Activated CD4-positive, CD25-positive, alpha-beta regulatory T cell (primary cell): ENCODE results near the gene OR14I1.
"Not testable (repeated sequence)": the region's sequence is repeated elsewhere in the genome, so short reads cannot be mapped to it uniquely, and the experiment has no call there.

Experiments used
- DNase-seq, 4 experiments: peaks; one replicate each; lab custom pipeline; 2025; lab: John Stamatoyannopoulos, UW

The OR14I1 gene

GRCh38 chr1:248688527-248689298, 13.9 kb downstream of the OR14I1 start:
- DNase-seq, result no peak

GRCh38 chr1:248686815-248687214, 15.8 kb downstream of the OR14I1 start:
- DNase-seq, result no peak

DNA sequence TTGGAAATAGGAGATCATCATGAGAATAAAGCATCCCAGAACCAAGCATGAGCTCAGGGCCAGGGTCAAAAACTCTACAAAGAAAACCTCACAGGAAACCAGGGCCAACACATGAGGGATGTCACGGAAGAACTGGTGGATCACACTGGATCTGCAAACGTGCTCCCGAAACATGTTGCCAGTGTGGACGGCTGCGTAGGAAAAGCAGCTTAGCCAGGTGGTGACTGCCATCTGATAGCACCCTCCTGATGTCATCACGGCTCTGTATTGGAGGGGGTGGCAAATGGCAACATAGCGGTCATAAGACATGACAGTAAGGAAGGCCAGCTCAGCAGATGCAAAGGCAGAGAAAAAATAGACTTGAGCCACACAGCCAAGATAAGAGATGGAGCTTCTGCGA, 20.9 kb downstream of the OR14I1 start:
- no peak for DNase-seq

DNA sequence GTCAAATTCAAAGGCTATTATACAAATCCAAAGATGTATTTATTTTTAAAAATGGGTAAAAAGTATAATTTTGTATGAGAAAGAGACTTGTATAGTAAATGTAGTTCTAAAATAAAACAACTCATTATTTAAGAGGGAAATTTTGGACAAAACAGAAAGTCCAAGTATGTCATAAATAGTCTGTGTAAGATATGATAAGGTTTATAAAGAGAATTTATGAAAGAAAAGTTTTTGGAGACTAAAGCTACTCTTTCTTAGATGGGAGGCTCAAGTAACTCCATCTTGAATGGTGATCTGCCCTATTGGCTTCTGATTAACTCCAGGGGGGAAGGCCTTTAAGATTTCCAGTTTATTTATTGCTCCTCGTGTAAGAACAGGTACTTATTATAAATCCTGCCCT, 32.6 kb downstream of the OR14I1 start:
- DNase-seq, result no peak

DNA sequence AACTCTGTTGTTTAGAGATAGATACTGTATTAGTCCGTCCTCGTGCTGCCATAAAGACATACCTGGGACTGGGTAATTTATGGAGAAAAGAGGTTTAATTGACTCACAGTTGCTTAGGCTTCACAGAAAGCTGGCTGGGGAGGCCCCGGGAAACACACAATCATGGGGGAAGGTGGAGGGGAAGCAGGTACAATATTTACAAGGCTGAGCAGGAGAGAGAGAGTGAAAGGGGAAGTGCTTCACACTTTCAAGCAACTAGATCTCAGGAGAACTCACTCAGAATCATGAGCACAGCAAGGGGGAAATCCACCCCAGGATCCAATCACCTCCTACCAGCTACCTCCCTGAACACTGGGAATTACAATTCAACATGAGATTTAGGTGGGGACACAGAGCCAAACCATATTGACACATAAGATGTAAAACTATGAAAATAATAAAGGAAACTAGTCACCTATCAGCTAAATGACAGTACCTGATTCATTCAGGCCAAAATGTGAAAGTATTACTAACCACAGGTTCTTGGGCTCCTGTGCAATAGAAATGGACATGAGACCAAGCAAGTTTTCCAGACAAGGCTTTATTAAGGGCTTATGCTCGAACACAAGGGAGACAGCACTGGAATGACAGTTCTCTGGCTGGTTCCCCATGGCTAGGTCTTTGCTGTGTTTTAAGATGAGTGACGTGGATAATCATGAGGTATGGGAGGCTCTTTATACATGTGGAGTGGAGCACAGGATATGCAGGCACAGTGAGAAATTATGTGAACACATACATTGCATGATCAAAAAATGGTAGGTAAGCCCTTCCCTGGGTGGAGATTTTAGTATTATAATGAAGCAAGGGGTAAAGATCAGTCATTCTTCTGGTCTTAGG, 38.9 kb downstream of the OR14I1 start:
- not testable (repeated sequence) for DNase-seq

- not testable (repeated sequence) for DNase-seq
These were observed 45.8 kb downstream of the OR14I1 start for GRCh38 chr1:248656797-248657196.

GRCh38 chr1:248655354-248655753, 47.2 kb downstream of the OR14I1 start, which contains the start of gene OR2T27:
TSS of gene OR2T27 (minus strand) at chr1:248655528. CDS start at chr1:248650884, 4,644 bp downstream.
- DNase-seq, result not testable (repeated sequence)
